Measurements from ENCODE around the gene SUPT5H.

DNA sequence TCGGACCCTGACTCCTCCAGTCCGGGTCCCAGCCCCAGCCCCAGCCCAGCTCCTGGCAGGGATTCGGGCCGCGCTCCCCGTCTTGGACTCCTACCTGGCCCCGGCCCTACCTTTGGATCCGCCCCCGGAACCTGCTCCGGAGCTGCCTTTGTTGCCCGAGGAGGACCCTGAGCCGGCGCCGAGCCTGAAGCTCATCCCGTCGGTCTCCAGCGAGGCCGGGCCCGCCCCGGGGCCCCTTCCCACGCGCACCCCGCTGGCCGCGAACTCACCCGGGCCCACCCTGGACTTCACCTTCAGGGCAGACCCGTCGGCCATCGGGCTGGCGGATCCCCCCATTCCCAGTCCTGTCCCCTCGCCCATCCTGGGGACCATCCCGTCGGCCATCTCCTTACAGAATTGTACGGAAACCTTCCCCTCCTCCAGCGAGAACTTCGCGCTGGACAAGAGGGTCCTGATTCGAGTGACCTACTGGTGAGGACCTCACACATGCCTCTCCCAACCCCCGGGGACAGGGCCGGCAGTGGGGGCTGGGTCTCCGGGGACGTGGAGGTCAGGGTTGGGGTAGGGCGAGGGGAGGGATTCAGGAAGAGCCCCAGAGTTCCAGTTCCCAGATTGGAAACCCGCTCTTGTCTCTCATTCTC lies 70.3 kb downstream of the SUPT5H start:
- TF ChIP-seq, protein P1, sequence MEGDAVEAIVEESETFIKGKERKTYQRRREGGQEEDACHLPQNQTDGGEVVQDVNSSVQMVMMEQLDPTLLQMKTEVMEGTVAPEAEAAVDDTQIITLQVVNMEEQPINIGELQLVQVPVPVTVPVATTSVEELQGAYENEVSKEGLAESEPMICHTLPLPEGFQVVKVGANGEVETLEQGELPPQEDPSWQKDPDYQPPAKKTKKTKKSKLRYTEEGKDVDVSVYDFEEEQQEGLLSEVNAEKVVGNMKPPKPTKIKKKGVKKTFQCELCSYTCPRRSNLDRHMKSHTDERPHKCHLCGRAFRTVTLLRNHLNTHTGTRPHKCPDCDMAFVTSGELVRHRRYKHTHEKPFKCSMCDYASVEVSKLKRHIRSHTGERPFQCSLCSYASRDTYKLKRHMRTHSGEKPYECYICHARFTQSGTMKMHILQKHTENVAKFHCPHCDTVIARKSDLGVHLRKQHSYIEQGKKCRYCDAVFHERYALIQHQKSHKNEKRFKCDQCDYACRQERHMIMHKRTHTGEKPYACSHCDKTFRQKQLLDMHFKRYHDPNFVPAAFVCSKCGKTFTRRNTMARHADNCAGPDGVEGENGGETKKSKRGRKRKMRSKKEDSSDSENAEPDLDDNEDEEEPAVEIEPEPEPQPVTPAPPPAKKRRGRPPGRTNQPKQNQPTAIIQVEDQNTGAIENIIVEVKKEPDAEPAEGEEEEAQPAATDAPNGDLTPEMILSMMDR (IDR thresholded peaks at IDR 0.05; ENCODE audit: low read depth, low read length), result no peak
- no peak for TF ChIP-seq EZH2phosphoT487 (IDR thresholded peaks at IDR 0.05; ENCODE audit: low read depth)
